ENCODE results near the gene MTHFS.

GRCh38 chr15:79816571-79816970, 80.2 kb downstream of the MTHFS start:
- TF ChIP-seq CTCF (IDR thresholded peaks at IDR 0.05) (no peak), POLR2A (IDR thresholded peaks at IDR 0.05) (no peak)
